NB4 (cell line): Measurements from ENCODE around the gene MARS1.

Source experiments
- MYC ChIP-seq: IDR thresholded peaks from 2 replicates; pipeline ENCODE4 v1.6.1; 2011; ENCODE audit warnings: low read depth, low read length
- POLR2A ChIP-seq: IDR thresholded peaks from 2 replicates; pipeline ENCODE4 v1.6.1; 2011; ENCODE audit warnings: mild to moderate bottlenecking; ENCODE audit not compliant: insufficient read length; ENCODE audit errors: extremely low read depth
- TF ChIP-seq, protein P1 (sequence below): IDR thresholded peaks from one replicate; pipeline ENCODE4 v1.5.1; 2012; ENCODE audit warnings: low read depth, low read length
- TF ChIP-seq, protein P2 (sequence below): IDR thresholded peaks from 2 replicates; pipeline ENCODE4 v1.6.1; 2011; ENCODE audit warnings: low read depth, low read length

DNA sequence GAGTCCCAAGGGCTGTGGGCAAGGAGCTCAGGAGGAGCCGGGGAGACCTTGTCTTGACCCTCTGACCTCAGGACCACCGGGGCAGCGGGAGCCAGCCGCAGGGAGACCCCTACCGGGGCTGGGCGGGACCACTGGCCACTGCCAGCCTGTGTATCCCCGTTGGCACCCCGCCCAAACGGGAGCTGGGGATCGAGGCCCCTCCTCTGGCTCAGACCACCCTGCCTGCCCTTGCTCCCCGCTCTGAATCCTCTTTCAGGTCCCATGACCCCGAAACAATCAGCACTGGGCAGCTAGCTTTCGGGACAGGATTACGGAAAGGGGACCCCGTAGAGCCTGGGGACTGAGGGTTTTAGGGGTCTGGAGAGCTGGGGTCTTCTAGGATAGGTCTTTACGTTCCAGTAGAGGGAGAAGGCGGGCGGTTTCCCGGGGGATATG is 27.0 kb upstream of the MARS1 start:
- TF ChIP-seq, protein P1, sequence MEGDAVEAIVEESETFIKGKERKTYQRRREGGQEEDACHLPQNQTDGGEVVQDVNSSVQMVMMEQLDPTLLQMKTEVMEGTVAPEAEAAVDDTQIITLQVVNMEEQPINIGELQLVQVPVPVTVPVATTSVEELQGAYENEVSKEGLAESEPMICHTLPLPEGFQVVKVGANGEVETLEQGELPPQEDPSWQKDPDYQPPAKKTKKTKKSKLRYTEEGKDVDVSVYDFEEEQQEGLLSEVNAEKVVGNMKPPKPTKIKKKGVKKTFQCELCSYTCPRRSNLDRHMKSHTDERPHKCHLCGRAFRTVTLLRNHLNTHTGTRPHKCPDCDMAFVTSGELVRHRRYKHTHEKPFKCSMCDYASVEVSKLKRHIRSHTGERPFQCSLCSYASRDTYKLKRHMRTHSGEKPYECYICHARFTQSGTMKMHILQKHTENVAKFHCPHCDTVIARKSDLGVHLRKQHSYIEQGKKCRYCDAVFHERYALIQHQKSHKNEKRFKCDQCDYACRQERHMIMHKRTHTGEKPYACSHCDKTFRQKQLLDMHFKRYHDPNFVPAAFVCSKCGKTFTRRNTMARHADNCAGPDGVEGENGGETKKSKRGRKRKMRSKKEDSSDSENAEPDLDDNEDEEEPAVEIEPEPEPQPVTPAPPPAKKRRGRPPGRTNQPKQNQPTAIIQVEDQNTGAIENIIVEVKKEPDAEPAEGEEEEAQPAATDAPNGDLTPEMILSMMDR = no peak
- TF ChIP-seq POLR2A = no peak
- TF ChIP-seq, protein P2, sequence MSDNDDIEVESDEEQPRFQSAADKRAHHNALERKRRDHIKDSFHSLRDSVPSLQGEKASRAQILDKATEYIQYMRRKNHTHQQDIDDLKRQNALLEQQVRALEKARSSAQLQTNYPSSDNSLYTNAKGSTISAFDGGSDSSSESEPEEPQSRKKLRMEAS = no peak
- no peak for TF ChIP-seq MYC
